PC-3 (cell line): ENCODE data around the gene TREH.

Experiments
- EZH2phosphoT487 ChIP-seq: fragments of 300-600 bp; sonication (generic); IDR thresholded peaks from 2 replicates; pipeline ENCODE4 v1.6.1; 2018; ENCODE audit warnings: mild to moderate bottlenecking, antibody characterized with exemption, low read length, borderline replicate concordance
- TF ChIP-seq, protein P1 (sequence below): fragments of 300-600 bp; sonication (generic); conservative IDR thresholded peaks from 2 replicates; pipeline ENCODE4 v1.5.1; 2017; ENCODE audit warnings: antibody characterized with exemption, low read depth, mild to moderate bottlenecking, low read length

DNA sequence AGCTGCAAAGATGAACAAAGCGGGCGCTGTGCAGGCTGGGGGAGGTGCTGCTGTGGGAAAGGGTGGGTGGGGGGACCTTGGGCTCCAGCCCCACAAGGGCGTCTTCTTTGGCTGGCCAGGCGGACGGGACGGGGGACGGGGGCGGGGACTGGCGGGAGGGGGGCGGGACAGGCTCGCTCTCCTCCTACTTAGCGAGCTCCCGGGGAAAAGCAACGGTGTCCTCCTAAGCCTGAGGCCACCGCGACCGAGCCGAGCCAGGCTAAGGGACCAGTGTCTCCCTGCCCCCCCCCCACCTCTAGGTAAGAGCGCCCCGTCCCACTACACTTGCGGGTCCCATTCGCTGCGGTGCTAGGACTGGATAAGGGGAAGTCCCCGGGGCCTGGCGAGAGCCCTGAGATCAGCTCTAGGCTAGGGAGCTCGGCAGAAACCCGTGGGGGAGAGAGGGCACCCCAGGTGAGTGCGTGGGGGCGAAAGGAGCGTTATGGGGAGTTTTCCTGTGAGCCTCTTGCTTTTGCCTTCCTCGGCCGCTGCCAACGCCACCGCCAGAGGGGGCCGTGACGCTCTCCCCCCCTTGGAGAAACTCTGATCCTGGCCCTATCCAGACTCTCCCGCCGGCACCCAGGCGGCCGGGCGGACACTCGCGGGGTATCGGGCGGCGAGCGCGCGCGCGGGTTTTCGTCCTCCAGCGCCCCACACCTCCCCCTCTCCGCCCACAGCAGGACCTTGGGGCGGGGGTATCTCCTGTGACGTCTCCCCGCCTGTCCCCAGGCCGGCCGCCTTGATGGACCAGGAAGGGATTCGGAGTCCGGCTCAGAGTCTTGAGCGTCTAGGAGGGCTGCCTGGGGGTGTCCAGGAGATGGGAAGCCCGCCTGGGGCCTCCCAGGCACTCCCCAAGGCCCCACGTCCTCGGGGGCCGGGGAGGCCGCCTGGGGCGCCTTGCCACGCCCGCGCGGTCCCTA is 71.8 kb downstream of the TREH start, which contains the start of gene PHLDB1:
- TF ChIP-seq, protein P1, sequence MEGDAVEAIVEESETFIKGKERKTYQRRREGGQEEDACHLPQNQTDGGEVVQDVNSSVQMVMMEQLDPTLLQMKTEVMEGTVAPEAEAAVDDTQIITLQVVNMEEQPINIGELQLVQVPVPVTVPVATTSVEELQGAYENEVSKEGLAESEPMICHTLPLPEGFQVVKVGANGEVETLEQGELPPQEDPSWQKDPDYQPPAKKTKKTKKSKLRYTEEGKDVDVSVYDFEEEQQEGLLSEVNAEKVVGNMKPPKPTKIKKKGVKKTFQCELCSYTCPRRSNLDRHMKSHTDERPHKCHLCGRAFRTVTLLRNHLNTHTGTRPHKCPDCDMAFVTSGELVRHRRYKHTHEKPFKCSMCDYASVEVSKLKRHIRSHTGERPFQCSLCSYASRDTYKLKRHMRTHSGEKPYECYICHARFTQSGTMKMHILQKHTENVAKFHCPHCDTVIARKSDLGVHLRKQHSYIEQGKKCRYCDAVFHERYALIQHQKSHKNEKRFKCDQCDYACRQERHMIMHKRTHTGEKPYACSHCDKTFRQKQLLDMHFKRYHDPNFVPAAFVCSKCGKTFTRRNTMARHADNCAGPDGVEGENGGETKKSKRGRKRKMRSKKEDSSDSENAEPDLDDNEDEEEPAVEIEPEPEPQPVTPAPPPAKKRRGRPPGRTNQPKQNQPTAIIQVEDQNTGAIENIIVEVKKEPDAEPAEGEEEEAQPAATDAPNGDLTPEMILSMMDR, result peak; percentile 80
- no peak for TF ChIP-seq EZH2phosphoT487
